ENCODE results near the gene SCP2. TPM values are rescaled to one million over a fixed set of nuclear protein-coding genes. Genes with fewer than 3 reads are reported as not detected.

Gene SCP2
- total and polyA plus RNA-seq, 2 experiments from 2014 or later = 131 to 236 TPM

GRCh38 chr1:52917156-52917555 lies 9.9 kb upstream of the SCP2 start:
- DNase-seq (ENCODE audit: low read depth in 1 of 2, low spot score in 1 of 2) = peak in 1 of 2 donors; percentile 19
- Histone ChIP-seq H3K36me3 (no peaks in the 10 kb centered on the region), H3K4me3 (no peak overlapping the region), H3K9me3 (ENCODE audit: low read depth) (no peaks in the 10 kb centered on the region), H3K4me1 (ENCODE audit: low read depth) (peaks cover 6% of the 10 kb centered on the region), H3K27ac (no peak overlapping the region), H3K27me3 (peaks cover 23% of the 10 kb centered on the region)
- no peak for TF ChIP-seq CTCF (IDR thresholded peaks at IDR 0.05; ENCODE audit: low read depth, low read length)

- Histone ChIP-seq H3K4me1 (ENCODE audit: low read depth) (peaks cover 6% of the 10 kb centered on the region), H3K27me3 (peaks cover 27% of the 10 kb centered on the region), H3K4me3 (no peak overlapping the region), H3K36me3 (no peaks in the 10 kb centered on the region), H3K9me3 (ENCODE audit: low read depth) (no peaks in the 10 kb centered on the region), H3K27ac (no peak overlapping the region)
- TF ChIP-seq CTCF (IDR thresholded peaks at IDR 0.05; ENCODE audit: low read depth, low read length) = no peak
- DNase-seq (ENCODE audit: low read depth in 1 of 2, low spot score in 1 of 2) = no peak
These were observed 9.5 kb upstream of the SCP2 start for GRCh38 chr1:52917581-52917980.

GRCh38 chr1:52918201-52918600 lies 8.9 kb upstream of the SCP2 start:
- no peaks in the 10 kb centered on the region for H3K36me3 ChIP-seq
- TF ChIP-seq CTCF (IDR thresholded peaks at IDR 0.05; ENCODE audit: low read depth, low read length) = no peak
- peaks cover 33% of the 10 kb centered on the region for H3K27me3 ChIP-seq
- H3K27ac ChIP-seq = no peak overlapping the region
- peaks cover 6% of the 10 kb centered on the region for H3K4me1 ChIP-seq (ENCODE audit: low read depth)
- H3K9me3 ChIP-seq (ENCODE audit: low read depth) = no peaks in the 10 kb centered on the region
- DNase-seq (ENCODE audit: low read depth in 1 of 2, low spot score in 1 of 2) = no peak
- no peak overlapping the region for H3K4me3 ChIP-seq

GRCh38 chr1:52919051-52919722 lies 7.9 kb upstream of the SCP2 start:
- H3K27me3 ChIP-seq = peaks cover 42% of the 10 kb centered on the region
- no peak overlapping the region for H3K4me3 ChIP-seq
- TF ChIP-seq CTCF (IDR thresholded peaks at IDR 0.05; ENCODE audit: low read depth, low read length) = no peak
- peaks cover 6% of the 10 kb centered on the region for H3K4me1 ChIP-seq (ENCODE audit: low read depth)
- H3K27ac ChIP-seq = no peak overlapping the region
- H3K9me3 ChIP-seq (ENCODE audit: low read depth) = no peaks in the 10 kb centered on the region
- no peak for DNase-seq (ENCODE audit: low read depth in 1 of 2, low spot score in 1 of 2)
- no peaks in the 10 kb centered on the region for H3K36me3 ChIP-seq

- Histone ChIP-seq H3K27ac (no peak overlapping the region), H3K4me3 (no peak overlapping the region), H3K9me3 (ENCODE audit: low read depth) (no peaks in the 10 kb centered on the region), H3K36me3 (no peaks in the 10 kb centered on the region), H3K27me3 (peaks cover 49% of the 10 kb centered on the region), H3K4me1 (ENCODE audit: low read depth) (peaks cover 2% of the 10 kb centered on the region)
- TF ChIP-seq CTCF (IDR thresholded peaks at IDR 0.05; ENCODE audit: low read depth, low read length) = no peak
- no peak for DNase-seq (ENCODE audit: low read depth in 1 of 2, low spot score in 1 of 2)
These were observed 7.2 kb upstream of the SCP2 start for GRCh38 chr1:52919723-52920483.
